Epithelial cell of alveolus of lung (primary cell): Measurements from ENCODE around the gene USP50. TPM values are rescaled to one million over a fixed set of nuclear protein-coding genes. Genes with fewer than 3 reads are reported as not detected.

ENCODE experiments used
- total RNA-seq: library from RNA; depleted of rRNA; stranded (reverse); fragments of >200 nt; gene quantifications from 2 replicates; pipeline ENCODE4 v1.2.1, GENCODE V29; 2015

USP50 gene
- not detected in 2 replicates for total RNA-seq

GRCh38 chr15:50546566-50546965 lies at the start of gene USP50:
USP50 (minus strand) TSS chr15:50546666; CDS start chr15:50546525, 141 bp downstream.

Other genes with a start within 250 kb of the USP50 start
- gene GABPB1, start 191.5 kb downstream of the USP50 start, total RNA-seq, result 16.9 and 31.7 TPM in 2 replicates
- 35.0 and 44.2 TPM in 2 replicates for gene USP8, start 122.3 kb downstream of the USP50 start, total RNA-seq
- 12.3 and 27.5 TPM in 2 replicates for gene TRPM7, start 140.1 kb upstream of the USP50 start, total RNA-seq
- gene SPPL2A, start 219.0 kb upstream of the USP50 start, total RNA-seq, result 76.9 and 100 TPM in 2 replicates